ENCODE data around the gene GPR55.

Gene GPR55

GRCh38 chr2:230931556-230932231 is 6.7 kb upstream of the GPR55 start:
- Histone ChIP-seq H3K36me3 (ENCODE audit: insufficient read depth, low read length) (no peaks in the 10 kb centered on the region; the same call in 1 of the 2 replicates), H3K9me3 (ENCODE audit: low read length) (peaks cover 3% of the 10 kb centered on the region; the same call in 1 of the 2 replicates), H3F3A (ENCODE audit: insufficient read depth, low read length) (no peaks in the 10 kb centered on the region), H3K27ac (ENCODE audit: low read depth, low read length, poor library complexity, severe bottlenecking) (no peak overlapping the region), H3K4me1 (ENCODE audit: insufficient read depth, low read length, severe bottlenecking) (no peaks in the 10 kb centered on the region), H4K20me1 (ENCODE audit: insufficient read depth, low read length) (no peaks in the 10 kb centered on the region), H3K27me3 (ENCODE audit: insufficient read depth, low read length) (no peaks in the 10 kb centered on the region; the same call in 1 of the 2 replicates), H3K9ac (ENCODE audit: low read length) (no peak overlapping the region), H3K9me2 (ENCODE audit: low read depth, low read length) (no peaks in the 10 kb centered on the region), H3K4me3 (ENCODE audit: low read depth, low read length, poor library complexity, severe bottlenecking) (no peak overlapping the region), H3K79me2 (ENCODE audit: insufficient read depth, low read length) (no peaks in the 10 kb centered on the region), H2AFZ (ENCODE audit: low read length) (no peak overlapping the region), H3K4me2 (ENCODE audit: low read length) (no peak overlapping the region)
- TF ChIP-seq EZH2 (IDR thresholded peaks at IDR 0.05; ENCODE audit: borderline replicate concordance, low read length) (no peak), CTCF (IDR thresholded peaks at IDR 0.05; ENCODE audit: low read length) (no peak)

GRCh38 chr2:230930928-230931555 is 6.0 kb upstream of the GPR55 start:
- H3K4me2 ChIP-seq (ENCODE audit: low read length): no peak overlapping the region
- H3K36me3 ChIP-seq (ENCODE audit: insufficient read depth, low read length): no peaks in the 10 kb centered on the region
- no peaks in the 10 kb centered on the region for H4K20me1 ChIP-seq (ENCODE audit: insufficient read depth, low read length)
- H3K27me3 ChIP-seq (ENCODE audit: insufficient read depth, low read length): no peaks in the 10 kb centered on the region; the same call in 1 of the 2 replicates
- H3K9me3 ChIP-seq (ENCODE audit: low read length): no peaks in the 10 kb centered on the region; the same call in 1 of the 2 replicates
- TF ChIP-seq CTCF (IDR thresholded peaks at IDR 0.05; ENCODE audit: low read length) (no peak), EZH2 (IDR thresholded peaks at IDR 0.05; ENCODE audit: borderline replicate concordance, low read length) (no peak)
- no peaks in the 10 kb centered on the region for H3K79me2 ChIP-seq (ENCODE audit: insufficient read depth, low read length)
- no peak overlapping the region for H3K9ac ChIP-seq (ENCODE audit: low read length)
- no peaks in the 10 kb centered on the region for H3F3A ChIP-seq (ENCODE audit: insufficient read depth, low read length)
- H3K27ac ChIP-seq (ENCODE audit: low read depth, low read length, poor library complexity, severe bottlenecking): no peak overlapping the region
- H3K4me1 ChIP-seq (ENCODE audit: insufficient read depth, low read length, severe bottlenecking): no peaks in the 10 kb centered on the region
- no peak overlapping the region for H2AFZ ChIP-seq (ENCODE audit: low read length)
- H3K4me3 ChIP-seq (ENCODE audit: low read depth, low read length, poor library complexity, severe bottlenecking): no peak overlapping the region
- H3K9me2 ChIP-seq (ENCODE audit: low read depth, low read length): no peaks in the 10 kb centered on the region

- no peaks in the 10 kb centered on the region for H3K9me3 ChIP-seq (ENCODE audit: low read length)
- H3K27me3 ChIP-seq (ENCODE audit: insufficient read depth, low read length): no peaks in the 10 kb centered on the region; the same call in 1 of the 2 replicates
Observed at GRCh38 chr2:230930149-230930780, 5.2 kb upstream of the GPR55 start.

More at GRCh38 chr2:230930149-230930780, 5.2 kb upstream of the GPR55 start:
- Histone ChIP-seq H4K20me1 (ENCODE audit: insufficient read depth, low read length) (no peaks in the 10 kb centered on the region), H3K27ac (ENCODE audit: low read depth, low read length, poor library complexity, severe bottlenecking) (no peak overlapping the region), H3K79me2 (ENCODE audit: insufficient read depth, low read length) (no peaks in the 10 kb centered on the region), H3F3A (ENCODE audit: insufficient read depth, low read length) (no peaks in the 10 kb centered on the region), H2AFZ (ENCODE audit: low read length) (no peak overlapping the region), H3K4me3 (ENCODE audit: low read depth, low read length, poor library complexity, severe bottlenecking) (no peak overlapping the region), H3K4me2 (ENCODE audit: low read length) (no peak overlapping the region), H3K9me2 (ENCODE audit: low read depth, low read length) (no peaks in the 10 kb centered on the region), H3K4me1 (ENCODE audit: insufficient read depth, low read length, severe bottlenecking) (no peaks in the 10 kb centered on the region), H3K36me3 (ENCODE audit: insufficient read depth, low read length) (no peaks in the 10 kb centered on the region), H3K9ac (ENCODE audit: low read length) (no peak overlapping the region)
- TF ChIP-seq CTCF (IDR thresholded peaks at IDR 0.05; ENCODE audit: low read length): no peak
- no peak for TF ChIP-seq EZH2 (IDR thresholded peaks at IDR 0.05; ENCODE audit: borderline replicate concordance, low read length)
